Upper lobe of left lung (tissue), 4 donors: ENCODE measurements around the gene TOM1L2.

Experiments used
- CTCF ChIP-seq, 6 experiments: fragments of 450-650 bp in 4 of 6; fragments of 200-600 bp in 2 of 6; sonication (generic) in 2 of 6; IDR thresholded peaks; one replicate each; pipeline ENCODE4 v1.5.1; 2016 to 2019; ENCODE audit warnings: antibody characterized with exemption in 6 of 6
- POLR2AphosphoS5 ChIP-seq, 2 donors: sonication (generic); formaldehyde crosslinking; IDR thresholded peaks; one replicate each; pipeline ENCODE4 v1.5.1; 2017; ENCODE audit warnings: antibody characterized with exemption in 2 of 2

GRCh38 chr17:17954079-17954478, 18.1 kb downstream of the TOM1L2 start:
- TF ChIP-seq CTCF (IDR thresholded peaks at IDR 0.05), result no peak
- no peak for TF ChIP-seq POLR2AphosphoS5 (IDR thresholded peaks at IDR 0.05)
